RPMI8226 (cell line): Measurements from ENCODE around the gene TCF25.
A peak's percentile ranks its signal among the peaks of the same experiment; 100 is the strongest.
"Not testable (repeated sequence)": the region's sequence is repeated elsewhere in the genome, so short reads cannot be mapped to it uniquely, and the experiment has no call there.

ENCODE experiments used
- DNase-seq: peaks from one replicate; pipeline ENCODE4 v3.0.0-alpha.2; 2015

The TCF25 gene

GRCh38 chr16:89873109-89873971 is at the start of gene TCF25:
Gene TCF25 (plus strand): TSS chr16:89873592. CDS start chr16:89873668, 76 bp downstream.
- peak; percentile 83 for DNase-seq

DNA sequence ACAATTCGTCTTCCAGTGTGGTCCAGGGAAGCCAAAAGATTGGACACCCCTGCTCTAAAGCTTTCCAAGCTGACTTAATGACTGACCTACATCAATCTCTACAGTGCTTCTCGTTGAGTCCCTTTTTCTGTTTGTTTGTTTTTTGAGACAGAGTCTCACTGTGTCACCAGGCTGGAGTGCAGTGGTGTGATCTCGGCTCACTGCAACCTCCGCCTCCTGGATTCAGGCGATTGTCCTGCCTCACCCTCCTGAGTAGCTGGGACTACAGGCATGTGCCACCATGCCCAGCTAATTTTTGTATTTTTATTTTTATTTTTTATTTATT is 49.6 kb upstream of the TCF25 start:
- DNase-seq, result not testable (repeated sequence)

DNA sequence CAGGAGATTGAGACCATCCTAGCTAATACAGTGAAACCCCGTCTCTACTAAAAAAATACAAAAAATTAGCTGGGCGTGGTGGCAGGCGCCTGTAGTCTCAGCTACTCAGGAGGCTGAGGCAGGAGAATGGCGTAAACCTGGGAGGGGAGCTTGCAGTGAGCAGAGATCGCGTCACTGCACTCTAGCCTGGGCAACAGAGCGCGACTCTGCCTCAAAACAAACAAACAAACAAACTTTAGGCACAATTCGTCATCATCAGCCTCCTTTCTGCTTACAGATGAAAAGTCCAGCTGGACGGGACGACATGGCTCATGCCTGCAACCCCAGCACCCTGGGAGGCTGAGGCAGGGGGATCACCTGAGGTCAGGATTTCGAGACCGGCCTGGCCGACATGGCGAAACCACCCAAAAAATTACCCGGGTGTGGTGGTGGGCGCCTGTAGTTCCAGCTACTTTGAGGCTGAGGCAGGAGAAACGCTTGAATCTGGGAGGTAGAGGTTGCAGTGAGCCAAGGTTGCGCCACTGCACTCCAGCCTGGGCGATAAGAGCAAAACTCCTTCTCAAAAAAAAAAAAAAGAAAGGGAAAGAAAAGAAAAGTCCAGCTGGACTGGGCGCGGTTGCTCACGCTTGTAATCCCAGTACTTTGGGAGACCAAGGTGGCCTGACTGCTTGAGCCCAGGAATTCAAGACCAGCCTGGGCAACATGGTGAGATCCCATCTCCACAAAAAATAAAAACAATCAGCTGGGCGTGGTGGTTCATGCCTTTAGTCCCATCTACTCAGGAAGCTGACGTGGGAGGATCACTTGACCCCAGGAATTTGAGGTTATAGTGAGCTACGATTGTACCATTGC is 46.6 kb upstream of the TCF25 start:
- DNase-seq, result no peak

DNA sequence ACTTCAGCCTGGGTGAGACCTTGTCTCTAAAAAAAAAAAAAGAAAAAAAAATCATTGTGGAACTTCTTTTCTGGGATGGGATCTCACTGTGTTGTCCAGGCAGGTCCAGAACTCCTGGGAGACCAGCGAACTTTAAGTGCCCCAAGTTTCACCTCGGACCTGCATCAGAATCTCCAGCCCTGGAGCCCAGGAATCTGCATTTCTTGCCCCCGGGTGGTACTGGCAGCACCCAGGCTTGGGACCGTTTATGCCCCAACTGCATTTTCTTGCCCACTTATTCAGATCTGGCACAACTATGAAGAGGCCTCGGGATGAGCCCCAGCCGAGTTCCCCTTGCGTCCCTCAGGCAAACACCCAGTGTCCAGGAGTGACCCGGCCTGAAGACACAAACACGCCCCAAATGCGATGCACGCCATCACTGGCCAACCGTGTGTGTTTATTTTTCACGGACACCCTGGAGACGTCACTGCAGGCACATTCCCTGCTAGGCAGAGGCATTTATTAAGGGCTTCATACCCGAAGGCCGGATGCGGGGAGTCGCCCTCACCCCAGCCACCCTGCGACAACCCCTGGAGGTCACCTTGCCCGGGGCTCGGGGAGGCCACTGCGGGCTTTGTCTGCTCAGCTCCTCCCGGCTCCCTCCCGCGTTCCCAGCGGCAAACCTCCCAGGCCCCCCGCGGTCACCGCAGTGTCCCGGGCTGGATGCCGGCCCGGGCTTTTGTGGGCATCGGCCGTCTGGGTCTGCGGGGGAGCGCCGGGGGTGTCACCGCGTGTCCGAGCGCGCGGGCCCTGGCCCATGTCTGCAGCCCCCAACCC is 45.8 kb upstream of the TCF25 start:
- DNase-seq, result peak; percentile 31

DNA sequence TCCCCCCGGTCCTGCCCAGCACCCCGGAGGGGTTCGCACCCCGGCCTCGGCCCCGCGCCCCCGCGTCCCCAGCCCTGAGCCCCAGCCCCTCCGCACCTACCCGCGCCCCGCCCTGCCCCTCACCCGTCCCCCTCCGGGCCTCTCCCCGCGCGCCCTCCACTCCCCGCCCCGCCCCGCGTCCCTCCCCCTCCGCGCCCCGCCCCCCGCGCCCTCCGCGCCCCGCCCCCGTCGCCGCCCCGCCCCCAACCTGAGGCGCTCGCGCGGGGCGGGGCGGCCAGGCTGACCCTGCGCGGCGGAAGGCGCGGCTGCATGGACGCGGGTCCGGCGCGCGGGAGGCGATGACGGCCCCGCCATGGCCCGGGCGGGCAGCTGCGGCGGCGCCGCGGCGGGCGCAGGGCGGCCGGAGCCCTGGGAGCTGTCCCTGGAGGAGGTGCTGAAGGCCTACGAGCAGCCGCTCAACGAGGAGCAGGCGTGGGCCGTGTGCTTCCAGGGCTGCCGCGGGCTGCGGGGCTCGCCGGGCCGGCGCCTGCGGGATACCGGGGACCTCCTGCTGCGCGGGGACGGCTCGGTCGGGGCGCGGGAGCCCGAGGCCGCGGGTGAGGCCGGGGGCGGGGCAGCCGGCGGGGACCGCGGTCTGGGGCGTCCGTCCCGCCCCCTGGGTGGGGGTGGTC is 45.1 kb upstream of the TCF25 start, which contains the start of gene SPIRE2:
SPIRE2 (plus strand) TSS at position 277 of the 671 bp plus-strand sequence; CDS start at position 353, 76 bp downstream.
- DNase-seq, result peak; percentile 80

DNA sequence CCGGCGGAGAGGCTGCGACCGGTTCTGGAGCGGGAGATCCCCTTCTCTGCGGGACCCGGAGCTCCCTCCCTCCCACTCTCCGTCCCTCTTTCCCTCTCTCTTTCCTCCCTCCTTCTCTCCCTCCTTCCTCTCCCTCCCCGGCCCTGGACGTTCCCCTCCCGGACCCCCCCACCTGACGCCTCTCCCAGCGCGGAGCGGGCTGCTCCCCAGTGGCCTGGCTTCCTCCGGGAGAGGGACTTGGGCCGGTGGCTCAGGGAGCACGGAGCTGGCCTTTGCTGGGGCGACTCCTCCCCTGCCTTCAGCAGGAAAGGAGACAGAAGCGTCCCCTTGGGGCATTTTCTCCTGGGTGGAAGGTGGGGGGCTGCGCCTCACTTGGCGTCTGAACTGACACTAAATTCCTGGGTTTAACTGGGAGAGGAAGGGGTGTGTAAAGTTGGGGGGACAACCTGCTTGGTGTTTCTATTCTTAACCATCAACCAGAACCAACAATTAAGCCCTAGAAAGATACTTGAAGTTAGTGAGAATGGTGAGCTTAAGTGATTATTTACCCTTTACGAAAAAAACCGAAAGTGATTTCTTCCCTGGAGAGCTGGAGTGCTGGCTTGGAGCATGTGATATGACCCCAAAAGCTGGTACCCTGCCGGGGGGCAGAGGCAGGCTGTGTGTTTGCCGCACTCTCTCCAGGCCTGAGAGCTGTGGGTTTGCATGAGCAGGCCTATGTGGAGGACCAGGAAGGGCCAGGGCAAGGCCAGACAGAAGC is 44.3 kb upstream of the TCF25 start:
- DNase-seq, result no peak

GRCh38 chr16:89829630-89830437 is 43.6 kb upstream of the TCF25 start:
- no peak for DNase-seq

DNA sequence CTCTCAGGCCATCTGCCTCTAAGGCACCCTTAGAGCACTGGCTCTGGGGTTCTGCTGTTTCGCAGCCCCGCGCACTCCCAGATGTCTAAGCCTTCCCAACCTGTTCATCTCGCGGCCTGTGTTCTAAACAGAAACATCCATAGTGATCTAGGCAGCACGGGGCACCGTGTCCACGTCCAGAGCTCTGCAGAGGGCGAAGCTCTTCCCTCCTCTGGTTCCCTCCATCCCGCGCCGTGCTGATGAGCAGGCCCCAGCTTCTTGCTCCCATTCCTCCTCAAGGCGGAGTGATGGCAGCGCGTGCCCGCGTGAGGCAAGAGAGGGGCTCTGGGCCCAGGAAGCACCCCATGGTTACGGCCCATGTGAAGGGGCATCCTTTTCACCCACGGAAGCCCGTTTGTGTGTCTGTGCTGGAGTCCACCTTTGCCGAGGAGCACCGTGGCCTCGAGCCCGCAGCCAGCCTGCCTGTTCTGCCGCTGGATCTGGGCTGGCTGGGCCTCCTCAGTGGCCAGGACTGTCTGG is 41.5 kb upstream of the TCF25 start:
- DNase-seq, result no peak

GRCh38 chr16:89833664-89834363 is 39.6 kb upstream of the TCF25 start:
- not testable (repeated sequence) for DNase-seq

DNA sequence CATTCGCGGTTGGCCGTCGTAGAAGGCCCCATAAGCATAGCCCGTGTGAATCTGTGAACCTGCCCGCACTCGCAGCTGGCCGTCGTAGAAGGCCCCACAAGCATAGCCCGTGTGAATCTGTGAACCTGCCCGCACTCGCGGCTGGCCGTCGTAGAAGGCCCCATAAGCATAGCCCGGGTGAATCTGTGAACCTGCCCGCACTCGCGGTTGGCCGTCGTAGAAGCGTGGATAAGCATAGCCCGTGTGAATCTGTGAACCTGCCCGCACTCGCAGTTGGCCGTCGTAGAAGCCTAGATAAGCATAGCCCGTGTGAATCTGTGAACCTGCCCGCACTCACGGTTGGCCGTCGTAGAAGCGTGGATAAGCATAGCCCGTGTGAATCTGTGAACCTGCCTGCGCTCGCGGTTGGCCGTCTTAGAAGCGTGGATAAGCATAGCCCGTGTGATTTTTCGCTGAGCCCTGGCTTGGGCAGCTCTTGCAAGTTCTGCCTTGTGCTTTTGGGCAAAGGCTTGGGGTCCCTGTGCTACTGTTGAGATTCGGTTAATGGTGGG is 38.5 kb upstream of the TCF25 start:
- DNase-seq, result not testable (repeated sequence)

- DNase-seq, result not testable (repeated sequence)
Observed at GRCh38 chr16:89836484-89836883, 36.9 kb upstream of the TCF25 start.

GRCh38 chr16:89837014-89837546 is 36.3 kb upstream of the TCF25 start:
- DNase-seq, result no peak

DNA sequence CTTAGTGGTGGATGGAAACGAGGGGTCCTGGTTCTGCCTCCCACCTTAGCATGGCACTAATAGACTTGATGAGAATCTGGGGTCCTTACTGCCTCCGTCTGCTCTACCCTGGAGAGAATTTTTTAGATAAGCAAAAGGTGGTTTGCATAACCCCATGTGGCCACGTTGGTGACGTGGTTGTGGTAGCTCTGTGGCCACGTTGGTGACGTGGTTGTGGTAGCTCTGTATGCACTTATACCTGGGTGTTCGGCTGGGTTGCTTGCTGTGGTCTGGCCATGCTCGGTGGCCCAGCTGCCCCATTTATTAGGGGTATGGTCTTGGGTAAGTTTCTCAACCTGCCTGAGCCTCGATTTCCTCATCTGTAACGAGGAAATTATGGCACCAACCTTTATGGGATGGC is 32.1 kb upstream of the TCF25 start:
- DNase-seq, result no peak

DNA sequence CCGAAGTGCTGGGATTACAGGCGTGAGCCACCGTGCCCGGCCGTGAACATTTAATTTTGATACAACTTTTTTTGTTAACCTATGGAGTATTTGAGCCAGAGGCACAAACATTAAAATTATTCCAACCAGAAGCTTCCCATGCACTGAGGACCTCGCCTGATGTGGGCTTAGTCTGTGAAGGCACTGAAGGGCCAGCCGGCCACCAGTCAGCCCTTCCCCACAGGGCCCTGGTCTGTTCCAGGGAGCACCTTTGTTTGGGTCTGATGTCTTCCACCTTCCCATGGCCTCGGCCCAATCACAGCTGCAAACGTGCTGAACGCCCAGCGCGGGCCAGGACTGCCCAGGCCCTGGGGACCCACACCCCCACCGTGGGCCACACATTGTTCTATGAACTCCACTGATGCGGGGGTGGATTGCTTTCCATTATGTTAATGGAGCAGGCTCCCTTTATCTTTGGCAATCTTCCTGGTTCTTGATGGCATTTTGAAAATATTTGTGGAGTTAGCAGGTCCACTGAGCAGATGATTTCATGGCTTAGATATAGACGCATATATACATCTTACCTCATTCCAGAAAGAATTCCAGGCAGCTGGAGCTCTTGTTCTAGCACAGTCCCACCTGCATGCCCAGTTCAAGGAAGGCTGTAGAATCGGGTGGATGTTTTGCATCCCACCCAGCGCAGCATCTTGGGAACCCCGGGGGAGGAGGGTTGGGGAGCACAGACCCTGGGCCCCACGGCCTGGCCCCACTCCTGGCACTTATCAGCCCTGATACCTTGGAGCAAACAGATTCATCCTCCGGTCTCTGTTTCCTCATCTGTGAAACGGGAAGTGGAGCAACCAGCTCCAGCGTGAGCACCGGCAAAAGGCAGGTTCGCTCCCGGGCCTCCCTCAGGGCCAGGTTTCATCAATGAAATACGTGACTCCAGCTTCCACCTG is 30.7 kb upstream of the TCF25 start:
- DNase-seq, result no peak

DNA sequence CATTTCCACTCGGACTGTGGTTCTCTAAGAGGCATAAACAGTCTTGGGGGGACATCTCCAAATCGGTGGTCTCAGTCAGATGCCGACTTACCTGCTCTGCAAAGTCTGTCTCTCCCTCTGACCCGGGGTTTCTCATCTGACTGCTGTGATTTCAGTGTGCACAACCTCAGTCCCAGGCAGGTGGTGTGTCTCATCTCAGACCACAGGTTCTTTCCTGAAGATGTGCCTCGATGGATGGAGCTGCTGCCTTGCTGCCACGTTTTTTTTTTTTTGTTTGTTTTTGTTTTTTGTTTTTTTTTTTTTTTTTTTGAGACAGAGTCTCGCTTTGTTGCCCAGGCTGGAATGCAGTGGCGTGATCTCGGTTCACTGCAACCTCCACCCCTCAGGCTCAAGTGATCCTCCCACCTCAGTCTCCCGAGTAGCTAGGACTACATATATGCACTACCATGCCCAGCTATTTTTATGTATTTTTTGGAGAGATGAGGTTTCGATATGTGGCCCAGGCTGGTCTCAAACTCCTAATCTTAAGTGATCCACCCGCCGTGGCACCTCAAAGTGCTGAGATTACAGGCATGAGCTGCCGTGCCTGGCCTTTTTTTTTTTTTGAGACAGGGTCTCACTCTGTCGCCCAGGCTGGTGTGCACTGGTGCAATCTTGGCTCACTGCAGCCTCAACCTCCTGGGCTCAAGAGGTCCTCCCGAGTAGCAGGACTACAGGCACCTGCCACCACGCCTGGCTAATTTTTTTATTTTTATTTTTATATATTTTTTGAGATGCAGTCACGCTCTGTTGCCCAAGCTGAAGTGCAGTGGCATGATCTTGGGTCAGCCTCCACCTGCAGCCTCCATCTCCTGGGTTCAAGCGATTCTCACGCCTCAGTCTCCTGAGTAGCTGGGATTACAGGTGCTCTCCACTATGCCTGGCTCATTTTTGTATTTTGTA is 29.7 kb upstream of the TCF25 start:
- DNase-seq, result no peak

- no peak for DNase-seq
Observed at GRCh38 chr16:89844739-89845339, 28.6 kb upstream of the TCF25 start.
